Activated CD4-positive, alpha-beta memory T cell treated with anti-CD3 and anti-CD28 coated beads, Interleukin-2, amount 10 ng/mL, durations not matched to agents 7 days and 5 days (primary cell): ENCODE measurements around the gene OGFRL1. TPM values are rescaled to one million over a fixed set of nuclear protein-coding genes. Genes with fewer than 3 reads are reported as not detected.
A peak's percentile ranks its signal among the peaks of the same experiment; 100 is the strongest.

Source experiments
- CTCF ChIA-PET: fragments of 350-600 bp; sonication (Branson Sonifier 250); formaldehyde crosslinking; loops from one replicate; lab custom pipeline; 2021; ENCODE audit warnings: antibody characterized with exemption, inconsistent platforms; lab: Charles Lee
- POLR2A ChIA-PET: fragments of 350-600 bp; sonication (Branson Sonifier 250); formaldehyde crosslinking; loops from one replicate; lab custom pipeline; 2021; ENCODE audit warnings: antibody characterized with exemption; lab: Charles Lee
- DNase-seq: peaks from one replicate; pipeline ENCODE4 v3.0.0-alpha.2; 2020
- H3K27ac Mint-ChIP-seq: one replicate; pipeline ENCODE4 v1.8.0; 2021; ENCODE audit warnings: mild to moderate bottlenecking, mixed read lengths
- H3K27me3 Mint-ChIP-seq: one replicate; pipeline ENCODE4 v1.8.0; 2021; ENCODE audit warnings: mixed read lengths
- H3K36me3 Mint-ChIP-seq: one replicate; pipeline ENCODE4 v1.8.0; 2021; ENCODE audit warnings: low read depth, mixed read lengths
- H3K4me1 Mint-ChIP-seq: one replicate; pipeline ENCODE4 v1.8.0; 2021; ENCODE audit warnings: mixed read lengths
- H3K4me3 Mint-ChIP-seq: one replicate; pipeline ENCODE4 v1.8.0; 2021; ENCODE audit warnings: mild to moderate bottlenecking, mixed read lengths
- H3K9me3 Mint-ChIP-seq: one replicate; pipeline ENCODE4 v1.8.0; 2021; ENCODE audit warnings: mixed read lengths
- total RNA-seq, 2 experiments: library from RNA; stranded (reverse); gene quantifications; one replicate each; pipeline ENCODE4 v1.2.3, GENCODE V29; 2021

Gene OGFRL1
- total RNA-seq, 2 experiments from 2014 or later: 9.9 to 11.7 TPM

DNA sequence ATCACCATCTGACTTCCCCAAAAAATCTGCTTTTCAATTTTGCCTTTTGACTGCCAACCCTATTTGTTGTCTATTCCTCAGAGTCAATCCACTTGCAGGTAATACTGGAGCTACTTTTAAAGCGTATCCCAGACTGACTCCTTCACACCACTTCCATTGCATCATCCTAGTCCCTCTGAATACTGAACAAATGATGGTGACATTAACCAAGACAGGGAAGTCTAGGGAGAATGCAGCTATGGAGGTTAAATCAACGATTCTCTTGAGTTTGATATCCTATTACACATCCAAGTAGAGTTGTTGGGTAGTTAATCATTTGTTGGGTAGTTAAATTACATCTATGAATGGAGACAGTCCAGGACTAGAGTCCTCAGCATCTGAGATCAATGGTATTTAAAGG is 2.0 kb downstream of the OGFRL1 start:
- CTCF ChIA-PET: no interaction called here

GRCh38 chr6:71292001-71292400 is 3.4 kb downstream of the OGFRL1 start:
- Mint-ChIP-seq H3K4me1 (peaks cover 37% of the 10 kb centered on the region), H3K9me3 (no peaks in the 10 kb centered on the region), H3K36me3 (peaks cover 35% of the 10 kb centered on the region), H3K27ac (no peak overlapping the region), H3K4me3 (no peak overlapping the region), H3K27me3 (no peaks in the 10 kb centered on the region)
- ChIA-PET POLR2A (no interaction called here), CTCF (no interaction called here)
- DNase-seq: no peak

More for the DNA sequence above, 2.0 kb downstream of the OGFRL1 start:
- Mint-ChIP-seq H3K4me1 (peaks cover 39% of the 10 kb centered on the region), H3K36me3 (peaks cover 27% of the 10 kb centered on the region), H3K27ac (no peak overlapping the region), H3K9me3 (no peaks in the 10 kb centered on the region), H3K27me3 (no peaks in the 10 kb centered on the region), H3K4me3 (peak overlapping the region; percentile 12)
- DNase-seq: no peak
- POLR2A ChIA-PET: no interaction called here

- H3K27ac Mint-ChIP-seq: no peak overlapping the region
- H3K4me3 Mint-ChIP-seq: no peak overlapping the region
- DNase-seq: no peak
- ChIA-PET CTCF (interaction anchor here (0.6 kb wide), 1 partner anchor 89 kb away, joined by 3 read pairs; no protein-coding TSS in a partner anchor), POLR2A (no interaction called here)
- no peaks in the 10 kb centered on the region for H3K27me3 Mint-ChIP-seq
- H3K36me3 Mint-ChIP-seq: peaks cover 41% of the 10 kb centered on the region
- H3K9me3 Mint-ChIP-seq: no peaks in the 10 kb centered on the region
- H3K4me1 Mint-ChIP-seq: peaks cover 25% of the 10 kb centered on the region
Measured at GRCh38 chr6:71294121-71294523, 5.5 kb downstream of the OGFRL1 start.

- Mint-ChIP-seq H3K4me1 (no peaks in the 10 kb centered on the region), H3K9me3 (no peaks in the 10 kb centered on the region), H3K4me3 (no peak overlapping the region), H3K27ac (no peak overlapping the region), H3K36me3 (peaks cover 38% of the 10 kb centered on the region), H3K27me3 (no peaks in the 10 kb centered on the region)
- CTCF ChIA-PET: no interaction called here
- POLR2A ChIA-PET: interaction anchor here (1.1 to 1.5 kb wide), 2 partner anchors 8 to 10 kb away, joined by 3 to 5 read pairs; partner anchors contain the start of gene OGFRL1
- no peak for DNase-seq
Measured at GRCh38 chr6:71298459-71298858, 9.8 kb downstream of the OGFRL1 start.

DNA sequence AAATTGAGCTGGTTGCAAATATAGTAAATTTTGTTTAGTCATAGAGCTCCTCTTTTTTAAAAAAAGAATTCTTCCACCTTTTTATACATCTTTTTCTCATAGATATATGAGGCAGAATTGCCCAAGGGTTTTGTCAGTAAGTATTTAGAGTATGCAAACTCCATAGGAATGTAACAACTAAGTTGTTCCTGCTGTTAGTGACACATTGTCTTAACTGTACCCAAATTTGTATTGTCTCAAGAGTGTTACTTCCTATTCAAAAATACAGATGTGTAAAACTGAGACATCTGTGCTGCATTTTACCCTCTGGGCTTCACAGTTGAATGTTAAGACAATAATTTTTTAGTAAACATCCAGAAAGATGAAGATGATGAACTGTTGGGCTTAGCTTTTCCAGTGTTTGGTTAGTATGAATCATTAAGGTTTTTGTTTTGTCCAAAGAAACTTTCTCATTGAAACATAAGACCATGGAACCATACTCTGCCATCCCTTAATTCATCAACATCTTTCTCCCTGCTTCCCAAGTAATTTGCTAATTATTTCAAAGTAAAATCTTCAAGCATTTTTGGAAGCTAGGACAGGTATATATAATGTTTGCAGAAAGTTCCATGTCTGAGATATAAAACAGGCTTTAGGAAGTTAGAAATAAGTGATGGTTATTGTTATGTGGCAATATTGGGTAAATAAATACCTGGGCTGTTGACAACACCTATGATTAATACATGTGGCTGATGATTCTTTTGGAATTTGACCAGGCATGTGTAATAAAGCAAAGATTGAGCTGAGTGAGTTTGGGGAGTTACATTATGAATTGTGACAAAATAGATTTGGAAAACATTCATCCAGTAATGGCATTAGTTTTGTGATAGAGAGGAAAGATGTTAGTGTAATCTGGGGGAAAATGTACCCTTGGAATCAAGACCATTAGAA is 11.2 kb downstream of the OGFRL1 start:
- no peak overlapping the region for H3K27ac Mint-ChIP-seq
- ChIA-PET CTCF (no interaction called here), POLR2A (interaction anchor here (1.5 to 2.1 kb wide), 2 partner anchors 10 to 12 kb away, joined by 3 to 9 read pairs; partner anchors contain the start of gene OGFRL1)
- H3K9me3 Mint-ChIP-seq: no peaks in the 10 kb centered on the region
- H3K4me1 Mint-ChIP-seq: no peaks in the 10 kb centered on the region
- H3K36me3 Mint-ChIP-seq: peaks cover 28% of the 10 kb centered on the region
- no peak for DNase-seq
- no peak overlapping the region for H3K4me3 Mint-ChIP-seq
- no peaks in the 10 kb centered on the region for H3K27me3 Mint-ChIP-seq

GRCh38 chr6:71300561-71301168 is 12.1 kb downstream of the OGFRL1 start:
- CTCF ChIA-PET: no interaction called here
- Mint-ChIP-seq H3K27ac (no peak overlapping the region), H3K27me3 (no peaks in the 10 kb centered on the region), H3K4me3 (no peak overlapping the region), H3K4me1 (no peaks in the 10 kb centered on the region), H3K9me3 (no peaks in the 10 kb centered on the region), H3K36me3 (peaks cover 22% of the 10 kb centered on the region)
- POLR2A ChIA-PET: interaction anchor here (0.6 to 2.1 kb wide), 2 partner anchors 12 to 13 kb away, joined by 3 to 9 read pairs; partner anchors contain the start of gene OGFRL1
- no peak for DNase-seq

DNA sequence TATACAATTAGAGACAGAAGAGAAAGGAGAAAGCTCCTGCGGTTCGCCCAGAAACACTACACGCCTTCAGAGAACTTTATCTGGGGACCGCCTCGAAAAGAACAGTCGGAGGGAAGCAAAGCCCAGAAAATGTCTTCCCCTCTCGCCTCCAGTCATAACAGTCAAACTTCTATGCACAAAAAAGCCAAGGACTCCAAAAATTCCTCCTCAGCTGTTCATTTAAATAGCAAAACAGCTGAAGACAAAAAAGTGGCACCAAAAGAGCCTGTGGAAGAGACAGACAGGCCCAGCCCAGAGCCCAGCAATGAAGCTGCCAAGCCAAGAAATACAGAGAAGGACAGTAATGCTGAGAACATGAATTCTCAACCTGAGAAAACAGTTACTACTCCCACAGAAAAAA is 12.9 kb downstream of the OGFRL1 start:
- ChIA-PET POLR2A (interaction anchor here (2.1 kb wide), 1 partner anchor 13 kb away, joined by 9 read pairs; the partner anchor contains the start of gene OGFRL1), CTCF (no interaction called here)
- no peak overlapping the region for H3K27ac Mint-ChIP-seq
- no peak overlapping the region for H3K4me3 Mint-ChIP-seq
- H3K4me1 Mint-ChIP-seq: no peaks in the 10 kb centered on the region
- H3K36me3 Mint-ChIP-seq: peaks cover 20% of the 10 kb centered on the region
- H3K9me3 Mint-ChIP-seq: no peaks in the 10 kb centered on the region
- no peaks in the 10 kb centered on the region for H3K27me3 Mint-ChIP-seq
- DNase-seq: no peak

GRCh38 chr6:71309656-71310055 is 21.0 kb downstream of the OGFRL1 start:
- no peaks in the 10 kb centered on the region for H3K9me3 Mint-ChIP-seq
- no peaks in the 10 kb centered on the region for H3K36me3 Mint-ChIP-seq
- no peak overlapping the region for H3K27ac Mint-ChIP-seq
- no peak for DNase-seq
- no peaks in the 10 kb centered on the region for H3K4me1 Mint-ChIP-seq
- H3K27me3 Mint-ChIP-seq: no peaks in the 10 kb centered on the region
- H3K4me3 Mint-ChIP-seq: no peak overlapping the region
- ChIA-PET POLR2A (no interaction called here), CTCF (no interaction called here)

- H3K27ac Mint-ChIP-seq: no peak overlapping the region
- no peak overlapping the region for H3K4me3 Mint-ChIP-seq
- no peaks in the 10 kb centered on the region for H3K9me3 Mint-ChIP-seq
- H3K36me3 Mint-ChIP-seq: no peaks in the 10 kb centered on the region
- ChIA-PET CTCF (no interaction called here), POLR2A (interaction anchor here (0.6 kb wide), 1 partner anchor 644 kb away, joined by 5 read pairs; no protein-coding TSS in a partner anchor)
- DNase-seq: no peak
- H3K4me1 Mint-ChIP-seq: no peaks in the 10 kb centered on the region
- H3K27me3 Mint-ChIP-seq: no peaks in the 10 kb centered on the region
Measured at GRCh38 chr6:71310261-71310660, 21.6 kb downstream of the OGFRL1 start.

DNA sequence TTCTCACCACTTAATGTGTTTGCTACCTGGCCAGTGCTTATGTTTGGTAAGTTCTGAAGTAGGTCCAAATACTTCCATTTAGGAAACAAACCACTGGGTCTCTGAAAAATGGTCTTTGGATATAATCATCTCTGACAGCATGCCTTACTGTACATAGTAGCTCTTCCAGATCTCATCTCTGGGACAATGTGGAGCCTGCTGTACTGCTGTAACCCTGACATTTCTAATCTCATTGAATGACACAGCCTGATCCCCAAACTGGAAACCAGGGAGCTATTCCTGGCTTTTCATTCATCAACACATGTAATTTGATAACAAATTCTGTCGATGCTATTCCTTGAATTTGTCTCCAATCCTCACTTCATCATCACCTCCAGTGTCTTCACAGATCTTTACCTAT is 23.5 kb downstream of the OGFRL1 start:
- POLR2A ChIA-PET: interaction anchor here (0.8 to 1.9 kb wide), 2 partner anchors 11 to 22 kb away, joined by 3 to 4 read pairs; no protein-coding TSS in a partner anchor
- Mint-ChIP-seq H3K27ac (no peak overlapping the region), H3K9me3 (no peaks in the 10 kb centered on the region), H3K4me3 (no peak overlapping the region), H3K36me3 (no peaks in the 10 kb centered on the region), H3K27me3 (no peaks in the 10 kb centered on the region), H3K4me1 (no peaks in the 10 kb centered on the region)
- CTCF ChIA-PET: interaction anchor here (1.4 kb wide), 1 partner anchor 24 kb away, joined by 3 read pairs; the partner anchor contains the start of gene OGFRL1
- DNase-seq: no peak

DNA sequence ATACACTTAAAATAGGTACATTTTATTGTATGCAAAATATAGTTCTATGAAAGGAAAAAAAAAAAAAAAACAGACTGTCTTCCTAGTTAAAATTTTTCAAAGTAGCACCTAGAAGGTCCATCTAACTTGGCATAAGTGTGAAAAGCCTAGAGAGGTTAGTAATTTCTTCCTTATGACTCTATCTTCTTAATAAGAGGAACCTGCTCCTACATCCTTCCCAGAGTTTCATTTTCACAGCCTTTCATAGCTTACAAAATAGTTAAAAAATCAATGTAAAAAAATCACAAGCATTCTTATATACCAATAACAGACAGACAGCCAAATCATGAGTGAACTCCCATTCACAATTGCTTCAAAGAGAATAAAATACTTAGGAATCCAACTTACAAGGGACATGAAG is 28.8 kb downstream of the OGFRL1 start:
- Mint-ChIP-seq H3K27ac (no peak overlapping the region), H3K9me3 (no peaks in the 10 kb centered on the region), H3K36me3 (no peaks in the 10 kb centered on the region), H3K4me1 (no peaks in the 10 kb centered on the region), H3K27me3 (no peaks in the 10 kb centered on the region), H3K4me3 (no peak overlapping the region)
- ChIA-PET CTCF (no interaction called here), POLR2A (no interaction called here)
- no peak for DNase-seq

DNA sequence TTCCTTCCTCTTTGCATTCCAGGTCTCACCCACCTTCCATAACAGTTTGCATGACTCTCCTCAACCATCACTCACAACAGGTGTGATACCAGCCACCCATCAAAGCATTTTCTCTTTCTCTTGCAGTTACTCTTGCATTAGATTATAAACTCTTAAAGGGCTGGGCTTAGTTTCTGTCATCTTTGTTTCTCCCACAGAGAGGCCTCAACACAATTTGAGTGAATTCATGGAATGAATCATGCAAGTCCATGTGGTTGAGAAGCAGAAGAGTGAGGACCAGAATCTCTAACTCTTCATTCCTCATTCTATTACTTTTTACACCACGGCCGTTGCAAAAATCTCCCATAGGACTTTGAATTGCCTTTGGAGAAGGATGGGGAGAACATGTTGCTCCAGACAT is 31.4 kb downstream of the OGFRL1 start:
- ChIA-PET POLR2A (no interaction called here), CTCF (no interaction called here)
- H3K27me3 Mint-ChIP-seq: no peaks in the 10 kb centered on the region
- no peak overlapping the region for H3K27ac Mint-ChIP-seq
- DNase-seq: no peak
- no peaks in the 10 kb centered on the region for H3K9me3 Mint-ChIP-seq
- no peaks in the 10 kb centered on the region for H3K36me3 Mint-ChIP-seq
- H3K4me1 Mint-ChIP-seq: no peaks in the 10 kb centered on the region
- H3K4me3 Mint-ChIP-seq: no peak overlapping the region

DNA sequence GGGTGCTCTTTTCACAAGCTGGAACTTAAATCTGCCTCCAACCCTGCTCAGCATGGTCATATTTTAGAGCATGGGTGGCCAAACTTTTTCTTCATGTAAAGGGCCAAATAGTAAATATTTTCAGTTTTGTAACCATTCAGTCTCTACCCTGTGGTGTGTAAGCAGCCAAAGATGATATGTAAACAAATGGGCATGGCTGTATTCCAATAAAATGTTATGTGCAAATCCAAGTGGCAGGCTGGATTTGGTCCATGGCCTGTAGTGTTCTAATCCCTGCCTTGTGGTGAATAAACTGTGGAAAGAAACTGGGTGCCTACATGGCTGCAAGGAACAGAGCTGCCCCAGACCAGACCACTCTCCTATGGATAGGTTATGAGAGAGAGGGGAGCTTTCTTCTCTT is 32.7 kb downstream of the OGFRL1 start:
- POLR2A ChIA-PET: no interaction called here
- CTCF ChIA-PET: no interaction called here
- no peak overlapping the region for H3K27ac Mint-ChIP-seq
- DNase-seq: no peak
- H3K27me3 Mint-ChIP-seq: no peaks in the 10 kb centered on the region
- no peaks in the 10 kb centered on the region for H3K4me1 Mint-ChIP-seq
- H3K36me3 Mint-ChIP-seq: no peaks in the 10 kb centered on the region
- no peak overlapping the region for H3K4me3 Mint-ChIP-seq
- H3K9me3 Mint-ChIP-seq: no peaks in the 10 kb centered on the region
